22Rv1 (cell line): Measurements from ENCODE around the gene FBN2.

ENCODE experiments used
- ZFX ChIP-seq: fragments of 450-650 bp; IDR thresholded peaks from 2 replicates; pipeline ENCODE4 v1.6.1; 2017; ENCODE audit warnings: antibody characterized with exemption, borderline replicate concordance
- TF ChIP-seq, protein P1 (sequence below): fragments of 450-650 bp; IDR thresholded peaks from 2 replicates; pipeline ENCODE4 v1.5.1; 2017; ENCODE audit warnings: mild to moderate bottlenecking

GRCh38 chr5:128455841-128456361 lies 82.1 kb downstream of the FBN2 start:
- TF ChIP-seq, protein P1, sequence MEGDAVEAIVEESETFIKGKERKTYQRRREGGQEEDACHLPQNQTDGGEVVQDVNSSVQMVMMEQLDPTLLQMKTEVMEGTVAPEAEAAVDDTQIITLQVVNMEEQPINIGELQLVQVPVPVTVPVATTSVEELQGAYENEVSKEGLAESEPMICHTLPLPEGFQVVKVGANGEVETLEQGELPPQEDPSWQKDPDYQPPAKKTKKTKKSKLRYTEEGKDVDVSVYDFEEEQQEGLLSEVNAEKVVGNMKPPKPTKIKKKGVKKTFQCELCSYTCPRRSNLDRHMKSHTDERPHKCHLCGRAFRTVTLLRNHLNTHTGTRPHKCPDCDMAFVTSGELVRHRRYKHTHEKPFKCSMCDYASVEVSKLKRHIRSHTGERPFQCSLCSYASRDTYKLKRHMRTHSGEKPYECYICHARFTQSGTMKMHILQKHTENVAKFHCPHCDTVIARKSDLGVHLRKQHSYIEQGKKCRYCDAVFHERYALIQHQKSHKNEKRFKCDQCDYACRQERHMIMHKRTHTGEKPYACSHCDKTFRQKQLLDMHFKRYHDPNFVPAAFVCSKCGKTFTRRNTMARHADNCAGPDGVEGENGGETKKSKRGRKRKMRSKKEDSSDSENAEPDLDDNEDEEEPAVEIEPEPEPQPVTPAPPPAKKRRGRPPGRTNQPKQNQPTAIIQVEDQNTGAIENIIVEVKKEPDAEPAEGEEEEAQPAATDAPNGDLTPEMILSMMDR, result no peak
- no peak for TF ChIP-seq ZFX
